K562 (cell line): Measurements from ENCODE around the gene TLR8. TPM values are rescaled to one million over a fixed set of nuclear protein-coding genes. Genes with fewer than 3 reads are reported as not detected.
A peak's percentile ranks its signal among the peaks of the same experiment; 100 is the strongest.

Experiments used
- EWSR1 ChIP-seq: fragments of 450-650 bp; IDR thresholded peaks from 2 replicates; pipeline ENCODE4 v1.6.1; 2018; ENCODE audit warnings: borderline replicate concordance, mild to moderate bottlenecking, low read depth, moderate library complexity; ENCODE audit not compliant: partially characterized antibody
- FOXK1 ChIP-seq: sonication (generic); formaldehyde crosslinking; IDR thresholded peaks from 2 replicates; pipeline ENCODE4 v1.8.0; 2022; ENCODE audit warnings: missing genetic modification reagents, mild to moderate bottlenecking, borderline replicate concordance
- HBP1 ChIP-seq: fragments of 450-650 bp; formaldehyde crosslinking; IDR thresholded peaks from 2 replicates; pipeline ENCODE4 v1.4.0; 2022; ENCODE audit warnings: missing genetic modification characterization
- HDAC1 ChIP-seq, 2 experiments: fragments of 450-650 bp; IDR thresholded peaks; 2 replicates each; pipeline ENCODE4 v1.6.1; 2016 to 2017; ENCODE audit warnings: inconsistent platforms in 1 of 2, mild to moderate bottlenecking in 1 of 2, moderate library complexity in 1 of 2
- HDAC8 ChIP-seq: fragments of 450-650 bp; IDR thresholded peaks from 2 replicates; pipeline ENCODE4 v1.6.1; 2016; ENCODE audit warnings: mild to moderate bottlenecking, missing genetic modification characterization, moderate library complexity, missing compliant biosample characterization
- MTA3 ChIP-seq: fragments of 450-650 bp; formaldehyde crosslinking; IDR thresholded peaks from 2 replicates; pipeline ENCODE4 v1.6.1; 2017; ENCODE audit warnings: mild to moderate bottlenecking, borderline replicate concordance
- NELFE ChIP-seq: IDR thresholded peaks from 2 replicates; pipeline ENCODE4 v1.6.1; 2011; ENCODE audit warnings: mild to moderate bottlenecking; ENCODE audit not compliant: insufficient read depth, insufficient read length
- PHB ChIP-seq: fragments of 250-450 bp; sonication (Bioruptor Pico); IDR thresholded peaks from 2 replicates; pipeline ENCODE4 v1.5.0; 2021
- PHTF2 ChIP-seq: fragments of 250-450 bp; sonication (Bioruptor Pico); IDR thresholded peaks from 2 replicates; pipeline ENCODE4 v1.5.0; 2021; ENCODE audit warnings: mild to moderate bottlenecking
- RCOR1 ChIP-seq, 2 experiments: IDR thresholded peaks; 2 replicates each; pipeline ENCODE4 v1.6.1; 2012; ENCODE audit warnings: low read depth in 2 of 2, low read length in 2 of 2, borderline replicate concordance in 1 of 2, improper control_type of control experiment in 1 of 2
- U2AF2 ChIP-seq: fragments of 200-400 bp; formaldehyde crosslinking; optimal IDR thresholded peaks from 2 replicates; pipeline ENCODE3; 2017; ENCODE audit warnings: low read depth, mild to moderate bottlenecking, low read length
- YY1 ChIP-seq, 3 experiments: IDR thresholded peaks; 2 replicates each; pipeline ENCODE4 v1.6.1; 2011; ENCODE audit warnings: low read length in 2 of 3, mild to moderate bottlenecking in 2 of 3, moderate library complexity in 2 of 3, borderline replicate concordance in 1 of 3, control low read depth in 1 of 3, low read depth in 1 of 3; ENCODE audit not compliant: insufficient read depth in 3 of 3, insufficient replicate concordance in 2 of 3, control insufficient read depth in 1 of 3, insufficient read length in 1 of 3; ENCODE audit errors: extremely low read depth in 1 of 3
- ZBTB40 ChIP-seq, 2 experiments: fragments of 450-650 bp in 1 of 2; sonication (generic) in 1 of 2; formaldehyde crosslinking in 1 of 2; IDR thresholded peaks; 2 replicates each; pipeline versions ENCODE4 v1.7.1 to v1.9.0; 2016 to 2022; ENCODE audit warnings: inconsistent platforms in 1 of 2, mild to moderate bottlenecking in 1 of 2, missing genetic modification reagents in 1 of 2
- ZNF217 ChIP-seq: sonication (generic); formaldehyde crosslinking; IDR thresholded peaks from 2 replicates; pipeline ENCODE4 v1.8.0; 2022; ENCODE audit warnings: mild to moderate bottlenecking, missing genetic modification reagents
- ZNF76 ChIP-seq: fragments of 250-450 bp; sonication (Bioruptor Pico); IDR thresholded peaks from 2 replicates; pipeline ENCODE4 v1.4.0; 2020; ENCODE audit warnings: mild to moderate bottlenecking, moderate library complexity, borderline replicate concordance
- ZNF79 ChIP-seq: fragments of 250-450 bp; sonication (Bioruptor Pico); IDR thresholded peaks from 2 replicates; pipeline ENCODE4 v1.4.0; 2020; ENCODE audit warnings: low read depth, mild to moderate bottlenecking, moderate library complexity
- polyA plus RNA-seq, 8 experiments: library from polyadenylated mRNA; depleted of rRNA in 4 of 8; stranded (reverse) in 5 of 8; unstranded in 3 of 8; fragments of >200 nt; fragmentation: Nextera tagmentation in 2 of 8; fragmentation: Illumina TruSeq in 1 of 8; extraction: Ambion mirVana in 2 of 8; extraction: Trizol in 1 of 8; gene quantifications; 2 replicates each; pipeline versions ENCODE4 v1.2.1 to v1.2.3, GENCODE V29; 2011 to 2014; ENCODE audit warnings: inconsistent platforms in 1 of 8, missing spikeins in 1 of 8
- total RNA-seq, 7 experiments: library from RNA; depleted of rRNA in 6 of 7; stranded (reverse); fragments of >200 nt in 6 of 7; fragmentation: Illumina TruSeq in 2 of 7; extraction: Trizol in 2 of 7; gene quantifications; 2 replicates each; pipeline versions ENCODE4 v1.2.1 to v1.2.3, GENCODE V29; 2011 to 2021; ENCODE audit warnings: low replicate concordance in 1 of 7

The TLR8 gene
- total and polyA plus RNA-seq, 9 of the 15 experiments (the other 6 are each of a cell fraction or from before 2014, with no cell fraction given): not detected

GRCh38 chrX:12949927-12950656, 43.7 kb downstream of the TLR8 start (continued):
- TF ChIP-seq ZBTB40 (IDR thresholded peaks at IDR 0.05): no peak
- no peak for TF ChIP-seq ZBTB40 (CRISPR knock-in tag; IDR thresholded peaks at IDR 0.05)
- no peak; the same call in 1 of the 2 replicates for TF ChIP-seq HDAC8 (tag)
- no peak for TF ChIP-seq ZNF79 (CRISPR knock-in tag)
- TF ChIP-seq ZNF76 (CRISPR knock-in tag): no peak
- TF ChIP-seq EWSR1: no peak
- TF ChIP-seq MTA3: no peak
- no peak for TF ChIP-seq U2AF2
- TF ChIP-seq PHB (CRISPR knock-in tag): no peak
- peak in 1 of 3 experiments; percentile 17 for TF ChIP-seq YY1 (IDR thresholded peaks at IDR 0.05; ENCODE audit: borderline replicate concordance in 1 of 3, control insufficient read depth in 1 of 3, extremely low read depth in 1 of 3, insufficient read depth in 3 of 3, insufficient read length in 1 of 3, insufficient replicate concordance in 2 of 3, low read depth in 1 of 3, low read length in 2 of 3)
- TF ChIP-seq HDAC1 (IDR thresholded peaks at IDR 0.05): peak in 1 of 2 experiments; percentile 15; a peak in 1 of 4 replicates
- TF ChIP-seq PHTF2 (CRISPR knock-in tag): no peak
- no peak for TF ChIP-seq FOXK1 (CRISPR knock-in tag)
- 0 out of 4 replicates have a peak, but pooled peaks of 1 of the 2 experiments have one; percentile 36 for TF ChIP-seq RCOR1 (IDR thresholded peaks at IDR 0.05; ENCODE audit: borderline replicate concordance in 1 of 2, low read depth in 2 of 2, low read length in 2 of 2)
- no peak for TF ChIP-seq HBP1 (CRISPR knock-in tag)
- TF ChIP-seq NELFE: no peak
- no peak for TF ChIP-seq ZNF217 (CRISPR knock-in tag)
